Neural cell (in vitro differentiated cells): ENCODE results near the gene XG. TPM values are rescaled to one million over a fixed set of nuclear protein-coding genes. Genes with fewer than 3 reads are reported as not detected.

Source experiments
- H2AFZ ChIP-seq: fragments of 200-600, 300-800 bp; sonication (generic), shearing (Covaris generic); 2 replicates; pipeline ENCODE4 v1.6.0; 2014; ENCODE audit warnings: low read depth, mild to moderate bottlenecking, antibody characterized with exemption, low read length, moderate library complexity
- H3F3A ChIP-seq: fragments of 200-600 bp; shearing (Covaris generic); 2 replicates; pipeline ENCODE4 v1.6.1; 2016; ENCODE audit warnings: mild to moderate bottlenecking, moderate library complexity, mixed read lengths, antibody characterized with exemption, low read length; ENCODE audit not compliant: insufficient read depth, poor library complexity, severe bottlenecking
- H3K27ac ChIP-seq: fragments of 200-600, 300-800 bp; sonication (generic), shearing (Covaris generic); 2 replicates; pipeline ENCODE4 v1.5.1; 2014; ENCODE audit warnings: mild to moderate bottlenecking, low read length, moderate library complexity
- H3K27me3 ChIP-seq: fragments of 300-800, 200-600 bp; sonication (generic), shearing (Covaris generic); 2 replicates; pipeline ENCODE4 v1.6.0; 2014; ENCODE audit warnings: mild to moderate bottlenecking, low read depth, low read length, moderate library complexity; ENCODE audit not compliant: insufficient read depth
- H3K36me3 ChIP-seq: fragments of 300-800, 200-600 bp; sonication (generic), shearing (Covaris generic); 2 replicates; pipeline ENCODE4 v1.5.1; 2014; ENCODE audit warnings: mild to moderate bottlenecking, antibody characterized with exemption, low read length, moderate library complexity; ENCODE audit not compliant: insufficient read depth
- H3K4me2 ChIP-seq: fragments of 300-800, 200-600 bp; sonication (generic), shearing (Covaris generic); 2 replicates; pipeline ENCODE4 v1.6.0; 2014; ENCODE audit warnings: mild to moderate bottlenecking, low read length
- H3K4me3 ChIP-seq: fragments of 300-800, 200-600 bp; sonication (generic), shearing (Covaris generic); 2 replicates; pipeline ENCODE4 v1.5.1; 2014; ENCODE audit warnings: mild to moderate bottlenecking, low read length, moderate library complexity
- H3K79me2 ChIP-seq: fragments of 200-600 bp; shearing (Covaris generic); replicated peaks from 2 replicates; pipeline ENCODE4 v1.6.0; 2014; ENCODE audit warnings: mild to moderate bottlenecking, low read length, moderate library complexity; ENCODE audit not compliant: insufficient read depth
- H3K9ac ChIP-seq: fragments of 300-800, 200-600 bp; sonication (generic), shearing (Covaris generic); 2 replicates; pipeline ENCODE4 v1.6.1; 2016; ENCODE audit warnings: mild to moderate bottlenecking, low read length, mixed read lengths
- H3K9me2 ChIP-seq: fragments of 200-600 bp; shearing (Covaris generic); 2 replicates; pipeline ENCODE4 v1.6.1; 2016; ENCODE audit warnings: mild to moderate bottlenecking, low read length, mixed read lengths; ENCODE audit not compliant: insufficient read depth
- H3K9me3 ChIP-seq: fragments of 200-600, 300-800 bp; sonication (generic), shearing (Covaris generic); 2 replicates; pipeline ENCODE4 v1.6.1; 2016; ENCODE audit warnings: mild to moderate bottlenecking, mixed run types, low read length, moderate library complexity, mixed read lengths
- H4K20me1 ChIP-seq: fragments of 200-600 bp; shearing (Covaris generic); 2 replicates; pipeline ENCODE4 v1.6.1; 2016; ENCODE audit warnings: mild to moderate bottlenecking, mixed run types; ENCODE audit not compliant: insufficient read depth
- EP300 ChIP-seq: fragments of 450-650 bp; conservative IDR thresholded peaks from 2 replicates; pipeline ENCODE4 v1.6.1; 2014; ENCODE audit warnings: antibody characterized with exemption, mild to moderate bottlenecking, moderate library complexity; ENCODE audit not compliant: poor library complexity, severe bottlenecking
- EZH2 ChIP-seq: fragments of 200-600, 300-800 bp; shearing (Covaris generic), sonication (generic); IDR thresholded peaks from 2 replicates; pipeline ENCODE4 v1.6.1; 2014; ENCODE audit warnings: antibody characterized with exemption, low read length, borderline replicate concordance, mild to moderate bottlenecking; ENCODE audit not compliant: insufficient read depth, poor library complexity, severe bottlenecking
- MXI1 ChIP-seq: fragments of 450-650 bp; conservative IDR thresholded peaks from 2 replicates; pipeline ENCODE4 v1.6.1; 2014; ENCODE audit warnings: antibody characterized with exemption, mild to moderate bottlenecking; ENCODE audit not compliant: poor library complexity, severe bottlenecking
- POLR2AphosphoS5 ChIP-seq: IDR thresholded peaks from 2 replicates; pipeline ENCODE4 v1.6.1; 2012
- RAD21 ChIP-seq: fragments of 450-650 bp; conservative IDR thresholded peaks from 2 replicates; pipeline ENCODE4 v1.6.1; 2014; ENCODE audit warnings: antibody characterized with exemption, mild to moderate bottlenecking, moderate library complexity
- SMC3 ChIP-seq: fragments of 450-650 bp; conservative IDR thresholded peaks from 2 replicates; pipeline ENCODE4 v1.6.1; 2014; ENCODE audit warnings: antibody characterized with exemption, mild to moderate bottlenecking, moderate library complexity; ENCODE audit not compliant: poor library complexity
- TAF1 ChIP-seq: IDR thresholded peaks from 2 replicates; pipeline ENCODE4 v1.6.1; 2012; ENCODE audit warnings: low read depth
- polyA plus RNA-seq: library from polyadenylated mRNA; depleted of rRNA; stranded (reverse); fragments of >200 nt; gene quantifications from 2 replicates; pipeline ENCODE4 v1.2.3, GENCODE V29; 2014
- TF ChIP-seq, protein P1 (sequence below): IDR thresholded peaks from 2 replicates; pipeline ENCODE4 v1.6.1; 2012; ENCODE audit warnings: borderline replicate concordance
- TF ChIP-seq, protein P2 (sequence below): fragments of 450-650 bp; IDR thresholded peaks from 2 replicates; pipeline ENCODE4 v1.5.1; 2014; ENCODE audit warnings: antibody characterized with exemption, mild to moderate bottlenecking, moderate library complexity; ENCODE audit not compliant: poor library complexity, severe bottlenecking

The XG gene
- polyA plus RNA-seq, 1 donor from 2014 or later = 0.37 TPM

DNA sequence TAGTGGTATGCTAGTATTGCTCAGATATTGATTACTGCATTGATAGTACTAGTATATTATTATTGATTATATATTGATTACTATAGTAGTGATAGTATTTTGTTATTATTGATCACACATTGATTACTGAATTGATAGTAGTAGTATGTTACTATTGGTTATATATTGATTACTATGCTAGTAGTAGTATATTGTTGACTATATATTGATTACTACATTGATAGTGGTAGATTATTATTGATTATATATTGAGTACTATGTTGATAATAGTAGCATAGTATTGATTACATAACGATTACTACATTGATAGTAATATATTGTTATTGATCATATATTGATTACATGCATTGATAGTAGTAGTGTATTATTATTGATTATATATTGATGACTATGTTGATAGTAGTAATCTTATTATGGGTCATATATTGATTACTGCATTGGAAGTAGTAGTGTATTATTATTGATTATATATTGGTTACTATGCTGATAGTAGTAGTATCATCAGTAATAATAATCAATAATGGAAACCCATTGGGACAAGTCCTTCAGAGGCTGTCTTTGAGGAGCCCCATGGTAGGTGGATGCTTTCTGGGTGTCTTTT lies 107.5 kb downstream of the XG start:
- H3K4me2 ChIP-seq = no peak overlapping the region
- H3K27me3 ChIP-seq = no peaks in the 10 kb centered on the region
- TF ChIP-seq POLR2AphosphoS5 = no peak
- no peak for TF ChIP-seq EP300
- TF ChIP-seq TAF1 = no peak
- TF ChIP-seq EZH2 = no peak
- no peak for TF ChIP-seq SMC3
- no peak overlapping the region for H3K27ac ChIP-seq
- no peaks in the 10 kb centered on the region for H3K9me2 ChIP-seq
- H4K20me1 ChIP-seq = no peaks in the 10 kb centered on the region
- H3K9ac ChIP-seq = no peak overlapping the region
- H3K9me3 ChIP-seq = no peaks in the 10 kb centered on the region
- H3K79me2 ChIP-seq = no peaks in the 10 kb centered on the region
- no peaks in the 10 kb centered on the region for H3K36me3 ChIP-seq
- H2AFZ ChIP-seq = no peak overlapping the region
- H3F3A ChIP-seq = no peaks in the 10 kb centered on the region
- H3K4me3 ChIP-seq = no peak overlapping the region

DNA sequence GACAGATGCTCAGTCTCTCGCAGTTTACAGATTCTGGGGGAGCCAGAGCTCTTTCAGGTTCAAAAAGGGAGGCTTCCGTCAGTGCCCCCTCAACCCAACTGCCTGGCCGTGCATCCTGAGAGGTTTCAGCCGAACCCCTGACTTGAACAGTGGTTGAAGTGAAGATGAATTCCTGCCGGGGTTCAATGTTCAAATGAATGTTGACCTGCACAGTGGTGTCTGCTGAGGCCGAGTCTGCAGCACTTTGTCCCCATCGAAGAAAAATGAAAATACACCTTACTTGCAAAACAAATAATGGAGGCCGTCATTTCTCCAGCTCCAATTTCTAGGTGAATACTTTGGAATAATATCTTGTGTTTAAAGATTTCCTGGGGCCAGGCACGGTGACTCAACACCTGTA lies 110.6 kb downstream of the XG start:
- H3K9me3 ChIP-seq = no peaks in the 10 kb centered on the region
- no peaks in the 10 kb centered on the region for H3K27me3 ChIP-seq
- H3K4me3 ChIP-seq = no peak overlapping the region
- H3K4me2 ChIP-seq = no peak overlapping the region
- H3K36me3 ChIP-seq = no peaks in the 10 kb centered on the region
- H3K9me2 ChIP-seq = no peaks in the 10 kb centered on the region
- H2AFZ ChIP-seq = no peak overlapping the region
- H3K27ac ChIP-seq = no peak overlapping the region
- TF ChIP-seq EP300 (no peak), SMC3 (no peak), EZH2 (no peak), TAF1 (no peak)
- TF ChIP-seq, protein P1, sequence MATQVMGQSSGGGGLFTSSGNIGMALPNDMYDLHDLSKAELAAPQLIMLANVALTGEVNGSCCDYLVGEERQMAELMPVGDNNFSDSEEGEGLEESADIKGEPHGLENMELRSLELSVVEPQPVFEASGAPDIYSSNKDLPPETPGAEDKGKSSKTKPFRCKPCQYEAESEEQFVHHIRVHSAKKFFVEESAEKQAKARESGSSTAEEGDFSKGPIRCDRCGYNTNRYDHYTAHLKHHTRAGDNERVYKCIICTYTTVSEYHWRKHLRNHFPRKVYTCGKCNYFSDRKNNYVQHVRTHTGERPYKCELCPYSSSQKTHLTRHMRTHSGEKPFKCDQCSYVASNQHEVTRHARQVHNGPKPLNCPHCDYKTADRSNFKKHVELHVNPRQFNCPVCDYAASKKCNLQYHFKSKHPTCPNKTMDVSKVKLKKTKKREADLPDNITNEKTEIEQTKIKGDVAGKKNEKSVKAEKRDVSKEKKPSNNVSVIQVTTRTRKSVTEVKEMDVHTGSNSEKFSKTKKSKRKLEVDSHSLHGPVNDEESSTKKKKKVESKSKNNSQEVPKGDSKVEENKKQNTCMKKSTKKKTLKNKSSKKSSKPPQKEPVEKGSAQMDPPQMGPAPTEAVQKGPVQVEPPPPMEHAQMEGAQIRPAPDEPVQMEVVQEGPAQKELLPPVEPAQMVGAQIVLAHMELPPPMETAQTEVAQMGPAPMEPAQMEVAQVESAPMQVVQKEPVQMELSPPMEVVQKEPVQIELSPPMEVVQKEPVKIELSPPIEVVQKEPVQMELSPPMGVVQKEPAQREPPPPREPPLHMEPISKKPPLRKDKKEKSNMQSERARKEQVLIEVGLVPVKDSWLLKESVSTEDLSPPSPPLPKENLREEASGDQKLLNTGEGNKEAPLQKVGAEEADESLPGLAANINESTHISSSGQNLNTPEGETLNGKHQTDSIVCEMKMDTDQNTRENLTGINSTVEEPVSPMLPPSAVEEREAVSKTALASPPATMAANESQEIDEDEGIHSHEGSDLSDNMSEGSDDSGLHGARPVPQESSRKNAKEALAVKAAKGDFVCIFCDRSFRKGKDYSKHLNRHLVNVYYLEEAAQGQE = no peak
- H3K9ac ChIP-seq = no peak overlapping the region
- H3F3A ChIP-seq = no peaks in the 10 kb centered on the region
- H3K79me2 ChIP-seq = no peaks in the 10 kb centered on the region
- H4K20me1 ChIP-seq = no peaks in the 10 kb centered on the region

DNA sequence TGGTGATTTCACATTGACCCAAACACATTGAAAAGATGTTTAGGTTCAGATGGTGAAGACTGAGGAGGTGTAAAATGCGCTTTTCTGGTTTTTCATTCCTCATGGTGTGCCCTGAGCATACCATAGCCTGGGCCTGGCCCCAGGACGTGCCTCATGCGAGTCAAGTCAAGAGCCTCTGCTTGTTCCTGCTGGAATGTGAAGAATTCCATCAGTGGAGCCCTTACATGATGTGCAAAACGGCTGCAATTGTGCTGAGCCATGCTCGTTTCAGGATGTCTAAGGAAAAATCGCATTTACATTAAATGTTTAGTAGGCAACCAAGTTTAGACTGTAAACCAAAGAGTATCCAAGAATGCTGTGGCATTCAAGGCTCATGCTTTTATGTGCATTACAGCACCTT lies 111.8 kb downstream of the XG start:
- Histone ChIP-seq H3F3A (no peaks in the 10 kb centered on the region), H3K9me2 (no peaks in the 10 kb centered on the region), H3K4me2 (no peak overlapping the region), H3K9me3 (no peaks in the 10 kb centered on the region), H3K9ac (no peak overlapping the region), H3K79me2 (no peaks in the 10 kb centered on the region), H4K20me1 (no peaks in the 10 kb centered on the region), H2AFZ (no peak overlapping the region), H3K4me3 (no peak overlapping the region), H3K27me3 (no peaks in the 10 kb centered on the region), H3K27ac (no peak overlapping the region), H3K36me3 (no peaks in the 10 kb centered on the region)
- TF ChIP-seq, protein P1 = no peak
- TF ChIP-seq EP300 = no peak
- TF ChIP-seq SMC3 = no peak
- TF ChIP-seq, protein P2, sequence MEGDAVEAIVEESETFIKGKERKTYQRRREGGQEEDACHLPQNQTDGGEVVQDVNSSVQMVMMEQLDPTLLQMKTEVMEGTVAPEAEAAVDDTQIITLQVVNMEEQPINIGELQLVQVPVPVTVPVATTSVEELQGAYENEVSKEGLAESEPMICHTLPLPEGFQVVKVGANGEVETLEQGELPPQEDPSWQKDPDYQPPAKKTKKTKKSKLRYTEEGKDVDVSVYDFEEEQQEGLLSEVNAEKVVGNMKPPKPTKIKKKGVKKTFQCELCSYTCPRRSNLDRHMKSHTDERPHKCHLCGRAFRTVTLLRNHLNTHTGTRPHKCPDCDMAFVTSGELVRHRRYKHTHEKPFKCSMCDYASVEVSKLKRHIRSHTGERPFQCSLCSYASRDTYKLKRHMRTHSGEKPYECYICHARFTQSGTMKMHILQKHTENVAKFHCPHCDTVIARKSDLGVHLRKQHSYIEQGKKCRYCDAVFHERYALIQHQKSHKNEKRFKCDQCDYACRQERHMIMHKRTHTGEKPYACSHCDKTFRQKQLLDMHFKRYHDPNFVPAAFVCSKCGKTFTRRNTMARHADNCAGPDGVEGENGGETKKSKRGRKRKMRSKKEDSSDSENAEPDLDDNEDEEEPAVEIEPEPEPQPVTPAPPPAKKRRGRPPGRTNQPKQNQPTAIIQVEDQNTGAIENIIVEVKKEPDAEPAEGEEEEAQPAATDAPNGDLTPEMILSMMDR = no peak
- TF ChIP-seq TAF1 = no peak
- no peak for TF ChIP-seq EZH2
- no peak for TF ChIP-seq MXI1
- TF ChIP-seq POLR2AphosphoS5 = no peak
- TF ChIP-seq RAD21 = no peak
